ENCODE data around the gene HEXIM1.

HEXIM1 gene

GRCh38 chr17:45155483-45155882, 7.2 kb downstream of the HEXIM1 start:
- H3K27me3 ChIP-seq: no peaks in the 10 kb centered on the region
- H3K36me3 ChIP-seq: no peaks in the 10 kb centered on the region
- no peak overlapping the region for H3K27ac ChIP-seq
- H3K9ac ChIP-seq: peak overlapping the region; percentile 8; the same call in 1 of the 2 replicates
- peaks cover 14% of the 10 kb centered on the region for H4K20me1 ChIP-seq
- peaks cover 55% of the 10 kb centered on the region for H3K4me1 ChIP-seq
- H3K4me2 ChIP-seq: no peak overlapping the region
- no peak for TF ChIP-seq Cebpa-rat (IDR thresholded peaks at IDR 0.05)
- H3K9me3 ChIP-seq: no peaks in the 10 kb centered on the region
- no peak overlapping the region for H3K4me3 ChIP-seq

GRCh38 chr17:45156242-45156641, 8.0 kb downstream of the HEXIM1 start:
- no peaks in the 10 kb centered on the region for H3K36me3 ChIP-seq
- peaks cover 7% of the 10 kb centered on the region for H4K20me1 ChIP-seq
- peaks cover 48% of the 10 kb centered on the region for H3K4me1 ChIP-seq
- H3K9me3 ChIP-seq: no peaks in the 10 kb centered on the region
- H3K4me2 ChIP-seq: peak overlapping the region; percentile 16; the same call in 1 of the 2 replicates
- H3K4me3 ChIP-seq: no peak overlapping the region
- TF ChIP-seq Cebpa-rat (IDR thresholded peaks at IDR 0.05): no peak
- H3K27ac ChIP-seq: no peak overlapping the region
- H3K27me3 ChIP-seq: no peaks in the 10 kb centered on the region
- H3K9ac ChIP-seq: peak overlapping the region; percentile 8; the same call in 1 of the 2 replicates

GRCh38 chr17:45160447-45161287, 12.4 kb downstream of the HEXIM1 start:
- TF ChIP-seq Cebpa-rat (IDR thresholded peaks at IDR 0.05): no peak; the same call in 1 of the 2 replicates
- no peaks in the 10 kb centered on the region for H3K36me3 ChIP-seq
- peak overlapping the region; percentile 85 for H3K4me2 ChIP-seq
- peak overlapping the region; percentile 100 for H3K27ac ChIP-seq
- H3K4me1 ChIP-seq: peaks cover 64% of the 10 kb centered on the region
- peak overlapping the region; percentile 99 for H3K9ac ChIP-seq
- H3K9me3 ChIP-seq: no peaks in the 10 kb centered on the region
- peak overlapping the region; percentile 84 for H3K4me3 ChIP-seq
- H4K20me1 ChIP-seq: no peaks in the 10 kb centered on the region
- H3K27me3 ChIP-seq: no peaks in the 10 kb centered on the region

GRCh38 chr17:45161288-45162024, 13.2 kb downstream of the HEXIM1 start, which contains the start of gene HEXIM2:
Gene HEXIM2, plus strand, starts transcription at chr17:45161875. Its CDS starts 919 bp downstream, at chr17:45162794.
- Histone ChIP-seq H3K4me3 (peak within 1 kb of the TSS; percentile 84), H4K20me1 (no peaks in the 10 kb centered on the region), H3K4me2 (peak within 1 kb of the TSS; percentile 85), H3K27me3 (no peaks in the 10 kb centered on the region), H3K36me3 (no peaks in the 10 kb centered on the region), H3K27ac (peak within 1 kb of the TSS; percentile 100), H3K4me1 (peaks cover 61% of the 10 kb centered on the region), H3K9ac (peak within 1 kb of the TSS; percentile 99), H3K9me3 (no peaks in the 10 kb centered on the region)
- TF ChIP-seq Cebpa-rat (IDR thresholded peaks at IDR 0.05): no peak

- peak overlapping the region; percentile 84 for H3K4me3 ChIP-seq
- no peaks in the 10 kb centered on the region for H3K27me3 ChIP-seq
- H3K4me2 ChIP-seq: peak overlapping the region; percentile 80
- TF ChIP-seq Cebpa-rat (IDR thresholded peaks at IDR 0.05): no peak
- H3K36me3 ChIP-seq: no peaks in the 10 kb centered on the region
- peak overlapping the region; percentile 65 for H3K27ac ChIP-seq
- H4K20me1 ChIP-seq: no peaks in the 10 kb centered on the region
- no peaks in the 10 kb centered on the region for H3K9me3 ChIP-seq
- H3K4me1 ChIP-seq: peaks cover 57% of the 10 kb centered on the region
- peak overlapping the region; percentile 47 for H3K9ac ChIP-seq
Observed at GRCh38 chr17:45162025-45162687, 13.9 kb downstream of the HEXIM1 start.

- peaks cover 11% of the 10 kb centered on the region; the same call in 1 of the 2 replicates for H3K36me3 ChIP-seq
- H4K20me1 ChIP-seq: no peaks in the 10 kb centered on the region
- peaks cover 40% of the 10 kb centered on the region for H3K4me1 ChIP-seq
- peak overlapping the region; percentile 69 for H3K4me2 ChIP-seq
- no peak overlapping the region for H3K4me3 ChIP-seq
- H3K27ac ChIP-seq: peak overlapping the region; percentile 67
- TF ChIP-seq Cebpa-rat (IDR thresholded peaks at IDR 0.05): no peak
- H3K9ac ChIP-seq: no peak overlapping the region; the same call in 1 of the 2 replicates
- H3K9me3 ChIP-seq: no peaks in the 10 kb centered on the region
- H3K27me3 ChIP-seq: no peaks in the 10 kb centered on the region
Observed at GRCh38 chr17:45164734-45165269, 16.5 kb downstream of the HEXIM1 start.

- Histone ChIP-seq H3K27me3 (no peaks in the 10 kb centered on the region), H3K4me3 (no peak overlapping the region), H4K20me1 (no peaks in the 10 kb centered on the region), H3K4me1 (peaks cover 60% of the 10 kb centered on the region), H3K9me3 (no peaks in the 10 kb centered on the region), H3K9ac (no peak overlapping the region), H3K27ac (no peak overlapping the region), H3K36me3 (peaks cover 11% of the 10 kb centered on the region; the same call in 1 of the 2 replicates), H3K4me2 (no peak overlapping the region)
- no peak for TF ChIP-seq Cebpa-rat (IDR thresholded peaks at IDR 0.05)
Observed at GRCh38 chr17:45168991-45169752, 20.9 kb downstream of the HEXIM1 start.

GRCh38 chr17:45170280-45170930, 22.1 kb downstream of the HEXIM1 start:
- no peak for TF ChIP-seq Cebpa-rat (IDR thresholded peaks at IDR 0.05)

More at GRCh38 chr17:45170280-45170930, 22.1 kb downstream of the HEXIM1 start:
- H4K20me1 ChIP-seq: no peaks in the 10 kb centered on the region
- peak overlapping the region; percentile 41; the same call in 1 of the 2 replicates for H3K9ac ChIP-seq
- peak overlapping the region; percentile 79 for H3K27ac ChIP-seq
- peak overlapping the region; percentile 92 for H3K4me2 ChIP-seq
- no peak overlapping the region for H3K4me3 ChIP-seq
- no peaks in the 10 kb centered on the region for H3K27me3 ChIP-seq
- H3K4me1 ChIP-seq: peaks cover 47% of the 10 kb centered on the region
- H3K9me3 ChIP-seq: no peaks in the 10 kb centered on the region
- H3K36me3 ChIP-seq: peaks cover 11% of the 10 kb centered on the region; the same call in 1 of the 2 replicates

Measured in BLaER1 (cell line).